ENCODE measurements around the gene UBE2Q1. TPM values are rescaled to one million over a fixed set of nuclear protein-coding genes. Genes with fewer than 3 reads are reported as not detected.
"Not testable (repeated sequence)": the region's sequence is repeated elsewhere in the genome, so short reads cannot be mapped to it uniquely, and the experiment has no call there.

UBE2Q1 gene
- polyA plus RNA-seq, 1 donor from 2014 or later, result 9.0 TPM

DNA sequence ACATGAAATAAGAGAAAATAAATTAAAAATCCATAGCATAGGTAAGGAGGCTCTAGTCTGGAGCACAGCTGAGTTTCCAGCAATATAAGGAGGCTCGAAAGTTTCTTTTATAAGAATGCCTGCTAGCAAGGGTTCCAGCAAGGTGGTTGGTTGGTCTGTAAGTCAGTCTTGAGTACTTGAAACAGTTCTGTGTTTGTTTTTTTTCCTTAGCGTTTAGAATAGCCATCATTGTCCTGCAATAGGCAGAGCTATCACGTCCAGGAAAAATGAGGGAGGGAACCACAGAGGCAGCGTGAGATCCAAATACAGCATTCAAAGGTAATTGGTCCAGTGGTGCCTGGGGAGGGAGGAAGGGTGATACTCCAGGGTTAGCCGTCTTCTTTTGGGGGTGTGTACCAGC, 8.4 kb downstream of the UBE2Q1 start:
- peaks cover 2% of the 10 kb centered on the region for H3K36me3 Mint-ChIP-seq
- no peaks in the 10 kb centered on the region for H3K9me3 Mint-ChIP-seq
- H3K27me3 Mint-ChIP-seq, result no peaks in the 10 kb centered on the region
- peak overlapping the region in 1 of 3 donors; percentile 86 for H3K27ac Mint-ChIP-seq
- peaks cover 3 to 8% (median 5%) of the 10 kb centered on the region in 3 donors for H3K4me1 Mint-ChIP-seq
- H3K4me3 Mint-ChIP-seq, result no peak overlapping the region

GRCh38 chr1:154549202-154549770, 9.2 kb downstream of the UBE2Q1 start:
- peaks cover 5% of the 10 kb centered on the region for H3K36me3 Mint-ChIP-seq
- peaks cover 3 to 8% (median 4%) of the 10 kb centered on the region in 3 donors for H3K4me1 Mint-ChIP-seq
- H3K27ac Mint-ChIP-seq, result no peak overlapping the region
- no peaks in the 10 kb centered on the region for H3K9me3 Mint-ChIP-seq
- H3K4me3 Mint-ChIP-seq, result peak overlapping the region in 1 of 4 donors; percentile 13
- H3K27me3 Mint-ChIP-seq, result no peaks in the 10 kb centered on the region

GRCh38 chr1:154548028-154548427, 10.4 kb downstream of the UBE2Q1 start:
- H3K36me3 Mint-ChIP-seq, result peaks cover 5% of the 10 kb centered on the region
- H3K4me1 Mint-ChIP-seq, result peaks cover 3 to 8% (median 4%) of the 10 kb centered on the region in 3 donors
- peaks cover 5% of the 10 kb centered on the region for H3K27me3 Mint-ChIP-seq
- H3K27ac Mint-ChIP-seq, result peak overlapping the region in 1 of 3 donors; percentile 31
- H3K4me3 Mint-ChIP-seq, result no peak overlapping the region
- H3K9me3 Mint-ChIP-seq, result no peaks in the 10 kb centered on the region

GRCh38 chr1:154547105-154547732, 11.2 kb downstream of the UBE2Q1 start:
- H3K4me3 Mint-ChIP-seq, result no peak overlapping the region
- no peaks in the 10 kb centered on the region for H3K9me3 Mint-ChIP-seq
- H3K36me3 Mint-ChIP-seq, result peaks cover 5% of the 10 kb centered on the region
- peaks cover 5% of the 10 kb centered on the region for H3K27me3 Mint-ChIP-seq
- peaks cover 3 to 8% (median 4%) of the 10 kb centered on the region in 3 donors for H3K4me1 Mint-ChIP-seq
- no peak overlapping the region for H3K27ac Mint-ChIP-seq

DNA sequence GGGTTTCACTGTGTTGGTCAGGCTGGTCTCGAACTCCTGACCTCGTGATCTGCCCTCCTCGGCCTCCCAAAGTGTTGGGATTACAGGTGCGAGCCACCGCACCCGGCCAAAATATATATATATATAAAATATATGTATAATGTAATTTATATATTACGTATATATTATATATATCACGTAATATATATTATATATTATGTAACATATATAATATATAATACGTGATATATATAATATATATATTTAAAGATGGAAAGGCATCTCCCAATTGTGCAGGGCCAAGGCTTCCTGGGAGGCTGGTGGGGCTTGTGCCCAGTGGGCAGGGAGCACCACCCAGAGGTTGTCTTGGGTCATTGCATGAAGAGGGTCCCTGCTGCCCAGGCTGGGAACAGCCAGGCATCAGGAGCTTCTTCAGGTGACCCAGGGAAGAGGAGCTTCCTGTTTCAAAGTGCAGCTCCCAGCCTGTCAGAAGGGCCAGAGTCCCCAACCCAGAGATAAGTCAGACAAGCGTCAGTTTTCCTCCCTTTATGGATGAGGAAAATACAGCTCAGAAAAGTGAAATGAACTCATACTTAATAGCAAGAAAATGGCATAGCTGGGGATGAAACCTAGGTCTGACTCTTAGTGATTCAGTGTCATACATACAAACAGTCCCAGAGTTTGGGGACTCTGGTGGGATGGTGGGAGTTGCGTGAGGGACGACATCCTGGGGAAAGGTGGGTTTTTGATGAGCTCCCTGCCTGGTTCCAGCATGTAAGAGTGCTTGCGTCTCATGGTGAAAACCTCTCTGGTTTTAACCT, 12.0 kb downstream of the UBE2Q1 start:
- H3K4me3 Mint-ChIP-seq, result peak overlapping the region in 1 of 4 donors; percentile 25
- peak overlapping the region in 1 of 3 donors; percentile 46 for H3K27ac Mint-ChIP-seq
- H3K9me3 Mint-ChIP-seq, result no peaks in the 10 kb centered on the region
- H3K27me3 Mint-ChIP-seq, result peaks cover 5% of the 10 kb centered on the region
- peaks cover 3 to 8% (median 4%) of the 10 kb centered on the region in 3 donors for H3K4me1 Mint-ChIP-seq
- peaks cover 5% of the 10 kb centered on the region for H3K36me3 Mint-ChIP-seq

DNA sequence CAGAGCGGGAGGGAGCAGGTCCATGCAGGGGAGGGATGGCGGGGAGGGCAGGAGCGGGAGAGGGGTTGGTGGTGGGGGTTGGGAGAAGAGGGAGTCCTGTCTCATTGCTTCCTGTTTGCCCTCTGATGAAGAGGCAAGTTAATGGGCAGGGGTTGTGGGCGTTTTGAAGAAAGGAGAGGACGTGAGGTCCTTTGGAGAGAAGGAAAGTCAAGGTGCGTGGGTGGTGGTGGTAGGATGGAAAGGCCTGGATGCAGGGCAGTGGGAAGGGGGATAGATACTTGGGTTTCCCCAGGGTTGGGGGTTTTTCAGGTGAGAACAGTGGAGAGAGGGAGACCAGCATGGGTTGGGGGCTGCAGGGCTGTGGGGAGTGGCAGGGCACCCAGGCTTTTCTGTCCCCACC, 17.2 kb downstream of the UBE2Q1 start:
- peaks cover 0 to 2% (median 2%) of the 10 kb centered on the region in 3 donors for H3K4me1 Mint-ChIP-seq
- H3K27me3 Mint-ChIP-seq, result peaks cover 16% of the 10 kb centered on the region
- no peak overlapping the region for H3K27ac Mint-ChIP-seq
- no peak overlapping the region for H3K4me3 Mint-ChIP-seq
- no peaks in the 10 kb centered on the region for H3K9me3 Mint-ChIP-seq
- peaks cover 2% of the 10 kb centered on the region for H3K36me3 Mint-ChIP-seq

DNA sequence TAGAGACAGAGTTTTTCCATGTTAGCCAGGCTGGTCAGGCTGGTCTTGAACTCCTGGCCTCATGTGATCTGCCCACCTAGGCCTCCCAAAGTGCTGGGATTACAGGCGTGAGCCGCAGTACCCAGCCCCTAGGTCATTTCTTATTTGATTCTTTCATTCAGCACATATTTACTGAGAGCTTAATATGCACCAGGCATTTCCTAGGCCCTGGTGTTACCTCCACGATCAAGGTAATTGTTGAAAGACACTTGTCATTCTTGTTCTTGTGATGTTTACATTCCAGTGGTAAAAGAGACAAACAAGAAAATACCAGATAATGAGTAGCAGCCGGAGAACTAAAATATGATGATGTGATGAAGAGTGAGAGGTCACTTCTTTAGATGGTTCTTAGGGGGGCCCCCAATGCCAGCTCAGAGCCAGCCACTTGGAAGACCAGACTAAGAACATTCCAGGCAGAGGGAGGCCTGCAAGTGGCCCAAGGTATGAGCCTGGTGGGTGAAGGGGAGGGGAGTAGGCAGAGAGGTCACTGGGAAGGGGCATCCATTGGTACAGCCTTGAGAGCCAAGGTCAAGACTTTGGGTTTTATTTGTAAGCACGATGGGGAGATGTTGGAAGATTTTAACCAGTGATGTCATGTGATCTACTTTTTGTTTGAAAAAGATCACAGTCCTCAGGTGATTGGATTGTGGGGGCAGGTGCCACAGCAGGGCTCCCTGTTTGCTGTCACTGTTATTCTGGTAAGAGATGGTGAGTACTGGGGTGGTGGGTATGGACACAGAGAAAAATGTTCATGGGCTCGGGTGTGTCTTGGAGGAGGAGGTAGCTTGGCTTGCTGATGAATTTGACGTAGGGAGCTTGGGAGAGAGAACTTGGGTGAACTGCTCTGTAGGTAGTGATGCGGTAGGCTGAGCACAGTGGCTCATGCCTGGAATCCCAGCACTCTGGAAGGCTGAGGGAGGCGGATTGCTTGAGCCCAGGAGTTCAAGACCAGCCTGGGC, 18.7 kb downstream of the UBE2Q1 start:
- H3K36me3 Mint-ChIP-seq, result peaks cover 2% of the 10 kb centered on the region
- peaks cover 0 to 2% (median 2%) of the 10 kb centered on the region in 3 donors for H3K4me1 Mint-ChIP-seq
- H3K27ac Mint-ChIP-seq, result no peak overlapping the region
- no peak overlapping the region for H3K4me3 Mint-ChIP-seq
- peaks cover 19% of the 10 kb centered on the region for H3K27me3 Mint-ChIP-seq
- peaks cover 0 to 3% (median 0%) of the 10 kb centered on the region in 3 donors for H3K9me3 Mint-ChIP-seq

GRCh38 chr1:154536570-154536969, 21.9 kb downstream of the UBE2Q1 start:
- Mint-ChIP-seq H3K27me3 (peaks cover 19% of the 10 kb centered on the region), H3K4me3 (no peak overlapping the region), H3K9me3 (peaks cover 0 to 3% (median 0%) of the 10 kb centered on the region in 3 donors), H3K27ac (no peak overlapping the region), H3K4me1 (peaks cover 0 to 2% (median 2%) of the 10 kb centered on the region in 3 donors), H3K36me3 (peaks cover 2% of the 10 kb centered on the region)

- Mint-ChIP-seq H3K4me1 (no peaks in the 10 kb centered on the region), H3K4me3 (no peak overlapping the region), H3K36me3 (peaks cover 2% of the 10 kb centered on the region), H3K27me3 (peaks cover 8% of the 10 kb centered on the region), H3K9me3 (peaks cover 0 to 3% (median 0%) of the 10 kb centered on the region in 3 donors), H3K27ac (no peak overlapping the region)
These were observed 24.3 kb downstream of the UBE2Q1 start for GRCh38 chr1:154533952-154534844.

- not testable (repeated sequence) for H3K4me1 Mint-ChIP-seq, H3K9me3 Mint-ChIP-seq, H3K27ac Mint-ChIP-seq, H3K4me3 Mint-ChIP-seq, H3K27me3 Mint-ChIP-seq, H3K36me3 Mint-ChIP-seq
These were observed 26.5 kb downstream of the UBE2Q1 start for GRCh38 chr1:154531950-154532349.

GRCh38 chr1:154529308-154529707, 29.2 kb downstream of the UBE2Q1 start:
- H3K4me1 Mint-ChIP-seq, result no peaks in the 10 kb centered on the region
- peaks cover 0 to under 1% (median 0%) of the 10 kb centered on the region in 3 donors for H3K9me3 Mint-ChIP-seq
- H3K27me3 Mint-ChIP-seq, result peaks cover under 1% of the 10 kb centered on the region
- H3K4me3 Mint-ChIP-seq, result no peak overlapping the region
- H3K27ac Mint-ChIP-seq, result no peak overlapping the region
- H3K36me3 Mint-ChIP-seq, result peaks cover 4% of the 10 kb centered on the region

- Mint-ChIP-seq H3K27me3 (peaks cover 5% of the 10 kb centered on the region), H3K4me3 (no peak overlapping the region), H3K9me3 (peaks cover 0 to 4% (median 0%) of the 10 kb centered on the region in 3 donors), H3K4me1 (no peaks in the 10 kb centered on the region), H3K27ac (no peak overlapping the region), H3K36me3 (peaks cover 4% of the 10 kb centered on the region)
These were observed 31.3 kb downstream of the UBE2Q1 start for GRCh38 chr1:154527192-154527591.

DNA sequence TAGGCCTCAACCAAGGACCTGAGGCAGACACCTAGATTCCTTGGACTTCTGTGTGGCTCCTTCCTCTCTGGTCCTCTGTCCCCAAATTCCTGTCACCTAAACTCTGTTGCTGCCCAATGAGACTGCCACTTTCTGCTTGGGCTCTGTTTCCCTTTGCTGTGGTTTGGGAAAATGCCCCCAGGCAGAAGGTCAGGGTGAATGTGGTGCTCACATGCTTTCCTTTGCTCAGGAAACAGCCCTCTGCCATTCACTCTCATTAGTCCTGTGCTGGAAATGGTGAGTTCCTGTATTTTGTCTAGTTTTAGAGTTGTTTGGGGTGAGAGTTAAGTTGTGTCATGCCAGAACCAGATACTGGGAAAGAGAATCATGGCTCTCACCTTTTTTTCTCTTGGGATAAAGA, 33.6 kb downstream of the UBE2Q1 start:
- H3K4me3 Mint-ChIP-seq, result no peak overlapping the region
- peaks cover 0 to 4% (median 0%) of the 10 kb centered on the region in 3 donors for H3K9me3 Mint-ChIP-seq
- H3K36me3 Mint-ChIP-seq, result peaks cover 4% of the 10 kb centered on the region
- H3K27me3 Mint-ChIP-seq, result peaks cover 5% of the 10 kb centered on the region
- H3K27ac Mint-ChIP-seq, result no peak overlapping the region
- H3K4me1 Mint-ChIP-seq, result no peaks in the 10 kb centered on the region

Data from IgD-negative memory B cell (primary cell).